Esophagus (tissue), 2 donors: ENCODE results near the gene PAX5. TPM values are rescaled to one million over a fixed set of nuclear protein-coding genes. Genes with fewer than 3 reads are reported as not detected.

Experiments
- H3K27ac ChIP-seq, 2 donors: one replicate each; pipeline ENCODE4 v1.5.1; 2013; ENCODE audit warnings: low read depth in 2 of 2, mild to moderate bottlenecking in 2 of 2, inconsistent platforms in 1 of 2, low read length in 1 of 2, moderate library complexity in 1 of 2
- H3K27me3 ChIP-seq, 2 donors: one replicate each; pipeline ENCODE4 v1.6.1; 2013; ENCODE audit warnings: low read length in 2 of 2, control low read depth in 1 of 2, mild to moderate bottlenecking in 1 of 2; ENCODE audit not compliant: insufficient read depth in 2 of 2, control insufficient read depth in 1 of 2
- H3K36me3 ChIP-seq, 2 donors: one replicate each; pipeline ENCODE4 v1.6.1; 2013; ENCODE audit warnings: low read length in 1 of 2; ENCODE audit not compliant: control insufficient read depth in 2 of 2, insufficient read depth in 2 of 2
- H3K4me1 ChIP-seq, 2 donors: one replicate each; pipeline ENCODE4 v1.6.1; 2013; ENCODE audit warnings: low read length in 1 of 2; ENCODE audit not compliant: control insufficient read depth in 2 of 2, insufficient read depth in 2 of 2
- H3K4me3 ChIP-seq, 2 donors: one replicate each; pipeline ENCODE4 v1.5.1; 2013; ENCODE audit warnings: low read length in 2 of 2, mild to moderate bottlenecking in 2 of 2, low read depth in 1 of 2, moderate library complexity in 1 of 2
- H3K9me3 ChIP-seq, 2 donors: one replicate each; pipeline ENCODE4 v1.6.1; 2013; ENCODE audit warnings: mild to moderate bottlenecking in 2 of 2, low read depth in 1 of 2, low read length in 1 of 2, moderate library complexity in 1 of 2; ENCODE audit not compliant: control insufficient read depth in 2 of 2, insufficient read depth in 1 of 2
- WGBS, 2 donors: extraction: QIAGEN DNeasy Blood & Tissue Kit; methylation state at CpG; one replicate each; pipeline ENCODE4 v1.1.7; 2013; 5-methylcytosine and 5-hydroxymethylcytosine counted together
- polyA plus RNA-seq, 2 donors: library from polyadenylated mRNA; stranded (reverse); fragments of 200-250 nt; gene quantifications; one replicate each; pipeline ENCODE4 v1.2.3, GENCODE V29; 2013
- donor health status: healthy with polysubstance abuse.
- donor health status: Bipolar disorder and iron deficiency.

PAX5 gene
- polyA plus RNA-seq, 2 donors = 0.02 to 0.10 TPM

DNA sequence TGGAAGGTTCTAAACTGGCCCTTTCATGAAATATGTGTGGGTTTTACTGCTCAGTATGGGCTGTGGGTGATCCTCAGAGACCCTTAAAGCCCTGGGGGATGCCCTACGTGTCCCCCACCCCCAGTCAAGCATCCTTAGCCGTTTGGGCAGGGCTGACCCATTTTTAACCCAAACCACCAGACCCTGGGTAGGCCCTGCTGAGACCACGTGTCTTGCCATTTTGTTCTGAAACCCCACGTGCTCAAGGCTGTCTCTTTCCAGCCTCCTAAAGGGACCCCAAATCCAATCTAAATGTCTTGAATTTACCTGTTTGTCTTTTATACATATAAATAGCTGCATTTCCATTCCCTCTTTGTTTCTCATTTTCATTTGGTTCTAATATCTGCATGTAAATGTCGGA is 94.9 kb downstream of the PAX5 start:
- H3K9me3 ChIP-seq = no peaks in the 10 kb centered on the region
- no peaks in the 10 kb centered on the region for H3K27me3 ChIP-seq
- 64 to 68% methylated on average over 5 of the region's 5 CpGs for WGBS, 2 donors
- H3K36me3 ChIP-seq = no peaks in the 10 kb centered on the region
- no peaks in the 10 kb centered on the region for H3K4me1 ChIP-seq
- no peak overlapping the region for H3K4me3 ChIP-seq
- no peak overlapping the region for H3K27ac ChIP-seq

GRCh38 chr9:36938617-36939016 is 95.5 kb downstream of the PAX5 start:
- Histone ChIP-seq H3K36me3 (no peaks in the 10 kb centered on the region), H3K27ac (no peak overlapping the region), H3K9me3 (no peaks in the 10 kb centered on the region), H3K4me1 (no peaks in the 10 kb centered on the region), H3K27me3 (no peaks in the 10 kb centered on the region), H3K4me3 (no peak overlapping the region)
- WGBS, 2 donors = 57 to 66% methylated on average over 6 of the region's 6 CpGs

DNA sequence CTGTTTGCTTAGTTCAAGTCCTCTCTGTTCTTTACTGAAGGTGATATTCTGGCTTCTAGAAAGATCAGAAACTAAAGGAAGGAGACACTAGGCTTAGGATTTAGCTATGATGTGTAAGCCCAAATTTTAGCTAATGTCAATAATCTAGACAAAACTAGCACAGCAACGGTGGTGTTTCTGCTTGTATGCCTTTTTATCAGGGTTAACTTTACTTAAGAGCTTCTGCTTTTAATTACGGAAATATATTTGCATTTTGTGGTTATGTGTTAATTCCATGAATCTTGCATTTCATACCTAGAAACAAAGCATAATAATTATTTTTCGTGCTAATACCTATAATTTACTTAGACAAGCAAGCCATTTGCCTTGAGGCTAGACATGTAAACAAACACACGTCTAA is 96.1 kb downstream of the PAX5 start:
- Histone ChIP-seq H3K9me3 (no peaks in the 10 kb centered on the region), H3K4me3 (no peak overlapping the region), H3K36me3 (no peaks in the 10 kb centered on the region), H3K4me1 (no peaks in the 10 kb centered on the region), H3K27me3 (no peaks in the 10 kb centered on the region), H3K27ac (no peak overlapping the region)
- 40 to 59% methylated on average over 4 of the region's 4 CpGs for WGBS, 2 donors

- no peak overlapping the region for H3K4me3 ChIP-seq
- H3K4me1 ChIP-seq = no peaks in the 10 kb centered on the region
- H3K9me3 ChIP-seq = peaks cover 0 to 1% of the 10 kb centered on the region in 2 donors
- no peaks in the 10 kb centered on the region for H3K36me3 ChIP-seq
- H3K27ac ChIP-seq = no peak overlapping the region
- 64 to 69% methylated on average over 7 of the region's 7 CpGs for WGBS, 2 donors
- H3K27me3 ChIP-seq = no peaks in the 10 kb centered on the region
Observed at GRCh38 chr9:36937346-36937745, 96.7 kb downstream of the PAX5 start.

DNA sequence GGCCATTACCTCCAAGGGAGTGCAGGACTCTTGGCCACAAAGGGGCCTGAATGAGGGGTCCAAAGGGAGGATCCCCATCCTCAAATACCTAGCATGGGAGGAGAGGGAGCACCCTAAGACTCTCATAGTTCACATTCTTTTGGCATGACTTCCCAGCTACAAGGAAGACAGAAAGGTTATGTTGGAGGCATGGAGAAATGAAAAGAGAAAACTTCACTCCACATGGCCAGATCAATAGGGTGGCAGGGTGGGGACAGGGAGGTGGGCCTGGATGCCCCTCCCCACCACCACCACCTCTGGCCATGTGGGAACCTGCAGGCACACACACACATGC is 97.6 kb downstream of the PAX5 start:
- no peak overlapping the region for H3K4me3 ChIP-seq
- peaks cover 0 to 4% of the 10 kb centered on the region in 2 donors for H3K9me3 ChIP-seq
- H3K27me3 ChIP-seq = no peaks in the 10 kb centered on the region
- H3K36me3 ChIP-seq = no peaks in the 10 kb centered on the region
- no peak overlapping the region for H3K27ac ChIP-seq
- no peaks in the 10 kb centered on the region for H3K4me1 ChIP-seq

GRCh38 chr9:36935768-36936497 is 98.1 kb downstream of the PAX5 start:
- Histone ChIP-seq H3K4me1 (no peaks in the 10 kb centered on the region), H3K36me3 (no peaks in the 10 kb centered on the region), H3K9me3 (peaks cover 0 to 4% of the 10 kb centered on the region in 2 donors), H3K27me3 (no peaks in the 10 kb centered on the region), H3K27ac (no peak overlapping the region), H3K4me3 (no peak overlapping the region)
- WGBS, 2 donors = 75 to 84% methylated on average over 9 of the region's 9 CpGs

GRCh38 chr9:36935332-36935731 is 98.7 kb downstream of the PAX5 start:
- H3K9me3 ChIP-seq = peaks cover 0 to 4% of the 10 kb centered on the region in 2 donors
- 78 to 89% methylated on average over 4 of the region's 4 CpGs for WGBS, 2 donors
- H3K4me1 ChIP-seq = no peaks in the 10 kb centered on the region
- no peak overlapping the region for H3K27ac ChIP-seq
- no peak overlapping the region for H3K4me3 ChIP-seq
- H3K27me3 ChIP-seq = no peaks in the 10 kb centered on the region
- no peaks in the 10 kb centered on the region for H3K36me3 ChIP-seq

DNA sequence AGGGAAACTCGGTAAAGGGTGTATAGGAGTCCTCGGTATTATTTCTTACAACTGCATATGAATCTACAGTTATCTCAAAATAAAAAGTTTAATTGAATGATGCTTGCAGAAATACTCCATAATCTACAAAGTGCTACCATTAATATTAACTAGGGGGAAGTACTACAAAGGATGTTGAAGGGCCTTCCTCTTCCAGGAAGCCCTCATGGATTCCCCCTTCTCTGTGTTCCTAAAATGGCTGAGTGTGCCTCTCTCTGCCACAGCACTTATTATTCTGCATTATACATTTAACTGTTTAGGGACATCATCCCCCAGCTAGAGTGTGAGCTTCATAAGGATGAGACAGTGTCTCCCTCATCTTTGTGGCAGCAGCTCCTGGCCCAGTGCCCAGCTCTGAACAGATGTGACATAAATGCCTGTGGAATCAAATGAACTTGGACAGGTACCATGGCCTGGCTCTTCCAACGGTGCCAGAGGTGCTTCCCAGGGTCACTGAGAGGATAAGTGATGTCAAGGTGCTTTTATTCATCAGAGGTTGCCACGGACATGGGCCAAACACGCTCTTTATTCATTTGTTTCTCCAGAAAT is 99.5 kb downstream of the PAX5 start:
- WGBS, 2 donors = 70% methylated on average over 5 of the region's 5 CpGs
- no peak overlapping the region for H3K27ac ChIP-seq
- no peaks in the 10 kb centered on the region for H3K4me1 ChIP-seq
- peaks cover 0 to 4% of the 10 kb centered on the region in 2 donors for H3K9me3 ChIP-seq
- no peaks in the 10 kb centered on the region for H3K27me3 ChIP-seq
- H3K36me3 ChIP-seq = no peaks in the 10 kb centered on the region
- H3K4me3 ChIP-seq = no peak overlapping the region

DNA sequence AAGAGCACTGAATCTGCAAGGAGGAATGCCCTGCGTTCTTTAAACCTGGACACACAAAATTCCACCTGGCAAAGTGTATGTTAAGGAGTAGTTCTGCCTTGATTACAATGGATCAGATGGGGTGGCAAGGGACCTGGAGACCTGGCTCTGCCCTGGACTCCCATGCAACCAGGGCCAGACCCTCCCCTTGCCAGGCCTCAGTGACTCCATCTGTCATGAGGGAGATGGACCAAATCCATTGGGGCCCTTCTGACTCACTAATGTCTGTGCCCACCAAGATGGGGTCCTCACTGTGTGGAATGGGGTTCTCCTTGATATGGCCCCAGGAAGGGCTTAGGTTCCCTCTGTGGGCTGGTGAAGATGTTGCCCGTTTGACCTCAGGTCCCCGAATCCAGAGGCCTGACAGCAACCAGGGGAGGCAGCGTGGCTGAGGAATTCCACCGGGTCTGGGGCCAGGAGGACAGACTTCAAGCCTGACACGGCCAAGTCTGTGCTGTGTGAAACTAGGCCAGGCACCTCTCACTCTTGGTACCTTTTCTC is 100.3 kb downstream of the PAX5 start:
- H3K27ac ChIP-seq = no peak overlapping the region
- WGBS, 2 donors = 74 to 75% methylated on average over 6 of the region's 6 CpGs
- no peaks in the 10 kb centered on the region for H3K27me3 ChIP-seq
- no peak overlapping the region for H3K4me3 ChIP-seq
- no peaks in the 10 kb centered on the region for H3K4me1 ChIP-seq
- no peaks in the 10 kb centered on the region for H3K36me3 ChIP-seq
- peaks cover 0 to 4% of the 10 kb centered on the region in 2 donors for H3K9me3 ChIP-seq

DNA sequence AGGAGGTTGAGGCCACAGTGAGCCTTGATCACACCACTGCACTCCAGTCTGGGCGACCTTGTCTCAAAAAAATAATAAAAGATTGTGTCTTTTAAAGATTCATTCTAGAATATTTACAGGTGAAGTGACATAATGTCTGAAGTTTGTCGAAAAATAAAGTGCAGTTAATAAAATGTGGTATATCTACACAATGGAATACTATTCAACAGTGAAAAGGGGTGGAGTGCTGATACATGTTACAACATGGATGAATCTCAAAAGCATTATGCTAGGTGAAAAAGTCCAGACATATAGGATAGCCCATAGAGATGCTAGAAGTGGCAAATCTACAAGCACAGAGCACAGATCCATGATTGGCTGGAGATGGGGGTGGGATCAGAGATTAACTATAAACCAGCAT is 101.9 kb downstream of the PAX5 start:
- WGBS, 2 donors = 47% methylated on average over 2 of the region's 2 CpGs
- H3K4me1 ChIP-seq = no peaks in the 10 kb centered on the region
- no peak overlapping the region for H3K4me3 ChIP-seq
- no peaks in the 10 kb centered on the region for H3K27me3 ChIP-seq
- no peaks in the 10 kb centered on the region for H3K36me3 ChIP-seq
- peaks cover 0 to 4% of the 10 kb centered on the region in 2 donors for H3K9me3 ChIP-seq
- no peak overlapping the region for H3K27ac ChIP-seq
